GM18520 (cell line): ENCODE data around the gene OS9.
"Not testable (repeated sequence)": the region's sequence is repeated elsewhere in the genome, so short reads cannot be mapped to it uniquely, and the experiment has no call there.

Experiments
- ATAC-seq: cut with Tn5 transposase; IDR thresholded peaks from one replicate; pipeline ENCODE4 v1.9.1; 2021; ENCODE audit not compliant: unreplicated experiment

The OS9 gene, protein sequence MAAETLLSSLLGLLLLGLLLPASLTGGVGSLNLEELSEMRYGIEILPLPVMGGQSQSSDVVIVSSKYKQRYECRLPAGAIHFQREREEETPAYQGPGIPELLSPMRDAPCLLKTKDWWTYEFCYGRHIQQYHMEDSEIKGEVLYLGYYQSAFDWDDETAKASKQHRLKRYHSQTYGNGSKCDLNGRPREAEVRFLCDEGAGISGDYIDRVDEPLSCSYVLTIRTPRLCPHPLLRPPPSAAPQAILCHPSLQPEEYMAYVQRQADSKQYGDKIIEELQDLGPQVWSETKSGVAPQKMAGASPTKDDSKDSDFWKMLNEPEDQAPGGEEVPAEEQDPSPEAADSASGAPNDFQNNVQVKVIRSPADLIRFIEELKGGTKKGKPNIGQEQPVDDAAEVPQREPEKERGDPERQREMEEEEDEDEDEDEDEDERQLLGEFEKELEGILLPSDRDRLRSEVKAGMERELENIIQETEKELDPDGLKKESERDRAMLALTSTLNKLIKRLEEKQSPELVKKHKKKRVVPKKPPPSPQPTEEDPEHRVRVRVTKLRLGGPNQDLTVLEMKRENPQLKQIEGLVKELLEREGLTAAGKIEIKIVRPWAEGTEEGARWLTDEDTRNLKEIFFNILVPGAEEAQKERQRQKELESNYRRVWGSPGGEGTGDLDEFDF

DNA sequence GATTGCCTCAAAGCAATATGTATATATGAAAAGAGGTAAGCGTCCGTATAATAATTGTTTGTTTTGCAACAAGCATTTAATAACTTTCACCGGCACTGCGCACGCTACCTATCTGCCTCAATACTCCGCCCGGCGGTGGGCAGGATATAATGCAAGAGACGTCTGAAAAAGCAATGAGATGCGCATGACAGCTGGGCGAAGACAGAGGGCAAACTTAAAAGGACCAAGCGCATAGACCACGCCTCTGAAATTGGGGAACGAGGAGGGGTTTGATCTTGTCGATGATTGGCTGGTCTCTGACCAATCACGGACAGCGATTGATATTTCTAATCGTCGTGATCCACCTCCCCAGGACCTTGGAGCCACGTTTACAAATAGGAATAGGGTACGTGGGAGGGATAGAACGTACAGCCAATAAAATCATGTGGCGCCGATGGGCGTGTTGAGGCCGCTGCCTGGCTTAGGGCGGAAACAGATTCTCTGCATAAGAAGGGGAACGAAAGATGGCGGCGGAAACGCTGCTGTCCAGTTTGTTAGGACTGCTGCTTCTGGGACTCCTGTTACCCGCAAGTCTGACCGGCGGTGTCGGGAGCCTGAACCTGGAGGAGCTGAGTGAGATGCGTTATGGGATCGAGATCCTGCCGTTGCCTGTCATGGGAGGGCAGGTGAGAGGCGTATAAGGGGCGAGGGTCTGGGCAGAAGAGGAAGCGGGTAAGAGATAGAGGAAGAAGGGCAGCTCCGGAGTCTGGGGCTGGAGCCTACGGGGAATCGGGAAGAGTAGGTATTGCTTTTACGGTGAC lies at the start of gene OS9:
TSS of gene OS9 (plus strand) at position 474 of the 800 bp plus-strand sequence. CDS start at position 504, 30 bp downstream.
- peak; percentile 94 for ATAC-seq

DNA sequence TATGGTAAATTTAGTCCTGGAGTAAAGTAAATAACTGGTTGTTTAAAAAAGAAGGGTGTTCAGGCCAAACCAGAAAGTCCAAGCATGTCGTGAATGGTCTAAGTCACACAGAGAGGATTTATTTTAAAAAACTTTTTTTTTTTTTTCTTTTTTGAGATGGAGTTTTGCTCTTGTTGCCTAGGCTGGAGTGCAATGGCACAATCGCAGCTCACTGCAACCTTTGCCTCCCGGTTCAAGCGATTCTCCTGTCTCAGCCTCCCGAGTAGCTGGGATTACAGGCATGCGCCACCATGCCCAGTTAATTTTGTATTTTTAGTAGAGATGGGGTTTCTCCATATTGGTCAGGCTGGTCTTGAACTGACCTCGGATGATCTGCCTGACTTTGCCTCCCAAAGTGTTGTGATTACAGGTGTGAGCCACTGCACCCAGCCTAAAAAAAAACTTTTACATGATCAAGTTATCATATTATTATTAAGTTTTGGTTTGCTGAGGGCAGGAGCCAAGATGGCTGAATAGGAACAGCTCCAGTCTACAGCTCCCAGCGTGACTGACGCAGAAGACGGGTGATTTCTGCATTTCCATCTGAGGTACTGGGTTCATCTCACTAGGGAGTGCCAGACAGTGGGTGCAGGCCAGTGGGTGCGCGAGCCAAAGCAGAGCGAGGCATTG lies 47.8 kb upstream of the OS9 start:
- ATAC-seq = not testable (repeated sequence)

DNA sequence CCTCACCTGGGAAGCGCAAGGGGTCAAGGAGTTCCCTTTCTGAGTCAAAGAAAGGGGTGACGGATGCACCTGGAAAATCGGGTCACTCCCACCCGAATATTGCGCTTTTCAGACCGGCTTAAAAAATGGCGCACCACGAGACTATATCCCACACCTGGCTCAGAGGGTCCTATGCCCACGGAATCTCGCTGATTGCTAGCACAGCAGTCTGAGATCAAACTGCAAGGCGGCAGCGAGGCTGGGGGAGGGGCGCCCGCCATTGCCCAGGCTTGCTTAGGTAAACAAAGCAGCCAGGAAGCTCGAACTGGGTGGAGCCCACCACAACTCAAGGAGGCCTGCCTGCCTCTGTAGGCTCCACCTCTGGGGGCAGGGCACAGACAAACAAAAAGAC lies 47.3 kb upstream of the OS9 start:
- ATAC-seq = not testable (repeated sequence)

DNA sequence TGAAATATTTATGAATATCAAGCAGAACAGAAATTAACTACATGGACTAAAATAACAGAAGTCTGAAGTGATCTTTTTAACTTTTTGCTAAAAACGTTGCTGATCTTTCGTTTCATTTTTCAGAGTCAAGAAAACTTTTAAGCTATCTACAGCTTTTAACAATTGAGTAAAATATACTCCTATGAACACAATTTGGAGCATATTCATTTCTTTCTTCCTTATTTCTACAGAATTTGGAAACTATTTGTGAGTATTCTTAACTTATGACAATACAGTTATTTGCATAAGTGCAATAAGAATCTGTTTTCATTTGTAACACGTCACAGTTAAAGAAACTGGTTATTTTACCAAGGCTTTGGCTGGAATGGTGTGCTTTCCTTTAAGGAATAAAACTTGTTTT lies 39.9 kb upstream of the OS9 start:
- ATAC-seq = no peak

DNA sequence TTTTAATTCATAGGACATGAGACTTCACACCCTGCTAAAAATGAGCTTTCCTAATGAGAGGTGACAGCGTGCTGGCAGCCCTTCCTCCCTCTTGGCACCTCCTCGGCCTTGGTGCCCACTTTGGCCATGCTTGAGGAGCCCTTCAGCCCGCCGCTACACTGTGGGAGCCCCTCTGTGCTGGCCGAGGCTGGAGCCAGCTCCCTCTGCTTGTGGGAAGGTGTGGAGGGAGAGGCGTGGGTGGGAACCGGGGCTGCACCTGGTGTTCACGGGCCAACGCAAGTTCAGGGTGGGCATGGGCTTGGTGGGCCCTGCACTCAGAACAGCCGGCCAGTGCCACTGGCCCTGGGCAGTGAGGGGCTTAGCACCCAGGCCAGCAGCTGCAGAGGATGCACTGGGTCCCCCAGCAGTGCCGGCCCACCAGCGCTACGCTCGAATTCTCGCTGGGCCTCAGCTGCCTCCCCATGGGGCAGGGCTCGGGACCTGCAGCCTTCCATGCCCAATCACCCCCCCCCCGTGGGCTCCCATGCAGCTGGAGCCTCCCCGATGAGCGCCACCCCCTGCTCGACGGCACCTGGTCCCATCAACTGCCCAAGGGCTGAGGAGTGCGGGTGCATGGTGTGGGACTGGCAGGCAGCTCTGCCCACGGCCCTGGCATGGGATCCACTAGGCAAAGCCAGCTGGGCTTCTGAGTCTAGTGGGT lies 38.2 kb upstream of the OS9 start:
- ATAC-seq = no peak

DNA sequence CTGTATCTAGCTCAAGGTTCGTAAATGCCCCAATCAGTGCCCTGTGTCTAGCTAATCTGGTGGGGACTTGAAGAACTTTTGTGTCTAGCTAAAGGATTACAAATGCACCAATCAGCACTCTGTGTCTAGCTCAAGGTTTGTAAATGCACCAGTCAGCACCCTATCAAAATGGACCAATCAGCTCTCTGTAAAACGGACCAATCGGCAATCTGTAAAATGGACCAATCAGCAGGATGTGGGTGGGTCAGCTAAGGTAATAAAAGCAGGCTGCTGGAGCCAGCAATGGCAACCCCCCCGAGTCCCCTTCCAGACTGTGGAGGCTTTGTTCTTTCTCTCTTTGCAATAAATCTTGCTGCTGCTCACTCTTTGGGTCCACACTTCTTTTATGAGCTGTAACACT lies 37.5 kb upstream of the OS9 start:
- not testable (repeated sequence) for ATAC-seq

DNA sequence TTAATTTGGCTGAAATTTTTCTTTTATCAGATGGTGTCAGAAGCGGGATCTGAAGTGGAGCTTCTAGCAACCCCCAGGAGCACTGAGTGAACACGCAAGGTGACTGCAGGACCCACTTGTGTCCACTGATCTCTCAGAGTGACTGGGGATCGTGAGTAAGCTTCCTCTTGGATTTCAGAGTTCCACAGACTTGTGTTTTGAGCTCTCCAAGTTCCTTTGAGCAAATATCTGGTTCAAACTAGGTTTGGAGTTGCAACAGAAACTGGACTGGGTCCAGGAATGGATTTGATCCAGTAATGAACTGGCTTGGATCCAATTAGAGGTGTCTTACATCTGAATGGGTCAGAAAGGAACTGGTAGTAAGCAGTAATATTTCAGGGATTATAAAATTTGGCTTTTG lies 36.2 kb upstream of the OS9 start:
- no peak for ATAC-seq

DNA sequence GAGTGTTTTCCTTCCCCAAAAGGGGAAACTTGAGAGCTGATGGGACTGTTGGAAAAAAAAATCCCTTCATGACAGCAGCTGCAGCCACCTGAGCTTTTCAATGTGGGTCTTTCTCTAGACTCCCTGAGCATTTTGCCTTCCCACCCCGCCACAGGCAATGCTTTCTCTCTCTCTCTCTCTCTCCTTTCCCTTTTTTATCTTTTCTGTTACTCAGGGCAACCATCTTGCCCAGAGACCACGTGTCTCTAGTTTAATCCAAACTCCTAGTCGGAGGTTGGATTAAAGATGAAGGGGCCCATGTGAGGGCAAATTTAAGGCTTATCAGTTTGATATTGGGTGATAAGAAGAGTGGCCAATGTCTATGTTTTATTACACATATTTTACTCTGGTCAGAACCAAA lies 35.0 kb upstream of the OS9 start:
- ATAC-seq = no peak

DNA sequence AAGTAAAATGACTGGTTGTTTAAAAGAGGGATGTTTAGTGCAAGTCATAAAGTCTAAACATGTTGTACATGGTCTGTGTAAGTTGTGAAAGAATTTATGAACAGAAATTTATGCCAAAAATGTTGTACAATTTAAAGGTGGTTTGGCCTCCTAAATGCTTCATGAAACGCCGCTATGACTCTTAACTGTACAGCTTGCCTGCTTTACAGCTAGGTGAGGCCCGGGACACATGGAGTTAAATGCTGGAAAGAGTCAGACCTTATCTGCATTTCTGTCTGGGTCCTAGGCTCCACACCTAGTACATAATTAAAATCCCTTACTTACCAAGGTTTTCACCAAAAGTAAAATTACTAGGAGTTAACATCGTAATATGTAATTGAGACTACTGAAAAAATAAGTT lies 32.6 kb upstream of the OS9 start:
- ATAC-seq = no peak

DNA sequence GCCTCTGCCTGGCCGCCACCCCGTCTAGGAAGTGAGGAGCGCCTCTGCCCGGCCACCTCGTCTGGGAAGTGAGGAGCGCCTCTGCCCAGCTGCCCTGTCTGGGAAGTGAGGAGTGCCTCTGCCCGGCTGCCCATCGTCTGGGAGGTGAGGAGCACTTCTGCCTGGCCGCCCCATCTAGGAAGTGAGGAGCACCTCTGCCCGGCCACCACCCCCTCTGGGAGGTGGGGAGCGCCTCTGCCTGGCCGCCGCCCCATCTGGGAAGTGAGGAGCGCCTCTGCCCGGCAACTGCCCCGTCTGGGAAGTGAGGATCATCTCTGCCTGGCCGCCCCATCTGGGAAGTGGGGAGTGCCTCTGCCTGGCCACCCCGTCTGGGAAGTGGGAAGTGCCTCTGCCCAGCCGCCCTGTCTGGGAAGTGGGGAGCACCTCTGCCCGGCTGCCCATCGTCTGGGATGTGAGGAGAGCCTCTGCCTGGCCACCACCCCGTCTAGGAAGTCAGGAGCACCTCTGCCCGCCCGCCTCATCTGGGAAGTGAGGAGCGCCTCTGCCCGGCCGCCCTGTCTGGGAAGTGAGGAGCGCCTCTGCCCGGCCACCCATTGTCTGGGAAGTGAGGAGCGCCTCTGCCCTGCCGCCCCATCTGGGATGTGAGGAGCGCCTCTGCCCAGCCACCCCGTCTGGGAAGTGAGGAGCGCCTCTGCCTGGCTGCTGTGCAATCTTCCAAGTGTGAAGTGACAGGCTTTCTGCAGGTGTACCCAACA lies 28.7 kb upstream of the OS9 start:
- not testable (repeated sequence) for ATAC-seq

DNA sequence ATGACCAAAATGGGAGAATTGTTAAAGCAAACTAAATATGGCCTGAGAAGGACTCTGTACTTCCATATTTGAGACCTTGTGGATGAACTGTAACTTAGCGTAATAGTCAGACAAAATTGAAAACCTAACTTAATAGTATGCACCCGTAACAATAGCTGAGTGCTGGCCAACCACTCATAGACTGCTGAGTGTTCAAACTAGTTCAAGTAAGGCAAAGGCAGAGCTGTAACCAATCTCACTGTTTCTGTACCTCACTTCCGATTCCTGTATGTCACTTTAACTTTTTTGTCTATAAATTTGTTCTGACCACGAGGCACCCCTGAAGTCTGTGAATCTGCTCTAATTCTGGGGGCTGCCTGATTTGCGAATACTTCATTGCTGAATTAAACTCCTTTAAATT lies 27.0 kb upstream of the OS9 start:
- ATAC-seq = no peak

DNA sequence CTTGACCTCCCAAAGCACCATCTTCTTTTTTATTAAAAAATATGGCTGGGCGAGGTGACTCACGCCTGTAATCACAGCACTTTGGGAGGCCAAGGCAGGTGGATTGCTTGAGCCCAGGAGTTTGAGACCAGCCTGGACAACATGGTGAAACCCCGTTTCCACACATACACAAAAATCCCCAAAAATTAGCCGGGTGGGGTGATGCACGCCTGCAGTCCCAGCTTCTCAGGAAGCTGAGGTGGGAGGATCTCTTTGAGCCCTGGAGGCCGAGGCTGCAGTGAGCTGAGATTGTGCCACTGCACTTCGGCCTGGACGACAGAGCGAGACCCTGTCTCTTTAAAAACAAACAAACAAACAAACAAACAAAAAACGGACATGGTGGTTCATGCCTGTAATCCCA lies 24.2 kb upstream of the OS9 start:
- not testable (repeated sequence) for ATAC-seq

DNA sequence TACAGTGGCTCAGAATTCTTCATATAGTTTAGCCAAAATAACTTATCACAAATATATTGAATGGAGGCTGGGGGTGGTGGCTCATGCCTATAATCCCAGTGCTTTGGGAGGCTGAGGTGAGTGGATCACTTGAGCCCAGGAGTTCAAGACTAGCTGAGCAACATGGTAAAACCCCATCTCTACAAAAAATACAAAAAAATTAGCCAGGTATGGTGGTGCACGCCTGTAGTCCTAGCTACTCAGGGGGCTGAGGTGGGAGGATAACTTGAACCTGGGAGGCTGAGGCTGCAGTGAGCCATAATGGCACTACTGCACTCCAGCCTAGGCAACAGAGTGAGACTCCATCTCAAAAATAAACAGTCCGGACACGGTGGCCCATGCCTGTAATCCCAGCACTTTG lies 22.1 kb upstream of the OS9 start:
- ATAC-seq = not testable (repeated sequence)

DNA sequence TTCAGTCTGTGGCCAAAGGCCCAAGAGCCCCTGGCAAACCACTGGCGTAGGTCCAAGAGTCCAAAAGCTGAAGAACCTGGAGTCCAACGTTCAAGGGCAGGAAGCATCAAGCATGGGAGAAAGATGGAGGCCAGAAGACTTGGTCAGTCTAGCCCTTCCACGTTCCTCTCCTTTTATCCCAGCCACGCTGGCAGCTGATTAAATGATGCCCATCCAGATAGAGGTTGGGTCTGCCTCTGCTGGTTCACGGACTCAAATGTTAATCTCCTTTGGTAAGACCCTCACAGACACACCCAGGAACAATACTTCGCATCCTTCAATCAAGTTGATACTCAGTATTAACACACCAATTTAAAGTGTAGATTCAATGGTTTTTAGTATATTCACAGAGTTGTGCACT lies 21.1 kb upstream of the OS9 start:
- ATAC-seq = no peak

DNA sequence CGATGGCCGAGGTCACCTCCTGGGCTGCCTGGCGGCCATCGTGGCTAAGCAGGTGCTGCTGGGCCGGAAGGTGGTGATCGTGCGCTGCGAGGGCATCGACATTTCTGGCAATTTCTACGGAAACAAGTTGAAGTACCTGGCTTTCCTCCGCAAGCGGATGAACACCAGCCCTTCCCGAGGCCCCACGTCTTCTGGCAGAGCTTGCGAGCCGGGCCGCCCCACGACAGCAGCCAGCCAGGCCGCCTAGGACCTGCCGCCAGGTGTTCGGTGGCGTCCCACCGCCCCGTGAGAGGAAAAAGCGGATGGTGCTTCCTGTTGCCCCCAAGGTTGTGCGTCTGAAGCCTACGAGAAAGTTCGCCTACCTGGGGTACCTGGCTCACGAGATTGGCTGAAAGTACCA lies 19.2 kb upstream of the OS9 start:
- ATAC-seq = no peak

DNA sequence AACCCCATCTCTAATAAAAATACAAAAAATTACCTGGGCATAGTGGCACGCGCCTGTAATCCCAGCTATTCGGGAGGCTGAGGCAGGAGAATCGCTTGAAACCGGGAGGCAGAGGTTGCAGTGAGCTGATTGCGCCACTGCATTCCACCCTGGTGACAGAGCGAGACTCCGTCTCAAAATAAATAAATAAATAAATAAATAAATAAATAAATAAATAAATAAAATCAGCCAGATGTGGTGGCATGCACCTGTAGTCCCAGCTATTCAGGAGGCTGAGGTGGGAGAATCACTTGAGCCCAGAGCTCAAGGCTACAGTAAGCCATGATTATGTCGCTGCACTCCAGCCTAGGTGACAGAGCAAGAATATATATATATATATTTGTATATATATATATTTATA lies 16.0 kb upstream of the OS9 start:
- not testable (repeated sequence) for ATAC-seq

DNA sequence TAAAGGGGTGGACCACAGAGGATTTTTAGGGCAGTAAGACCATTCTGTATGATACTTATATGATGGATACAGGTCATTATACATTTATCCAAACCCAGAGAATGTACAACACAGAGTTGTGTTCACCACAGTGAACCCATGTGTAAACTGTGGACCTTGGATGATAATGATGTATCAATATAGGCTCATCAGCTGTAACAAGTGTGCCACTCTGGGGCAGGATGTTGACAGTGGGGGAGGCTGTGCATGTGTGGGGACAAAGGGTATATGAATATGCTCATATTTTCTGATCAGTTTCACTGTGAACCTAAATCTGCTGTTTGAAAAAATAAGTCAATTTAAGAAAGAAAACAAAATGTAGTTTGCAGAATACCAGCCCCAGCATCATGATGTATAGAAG lies 14.2 kb upstream of the OS9 start:
- ATAC-seq = no peak

DNA sequence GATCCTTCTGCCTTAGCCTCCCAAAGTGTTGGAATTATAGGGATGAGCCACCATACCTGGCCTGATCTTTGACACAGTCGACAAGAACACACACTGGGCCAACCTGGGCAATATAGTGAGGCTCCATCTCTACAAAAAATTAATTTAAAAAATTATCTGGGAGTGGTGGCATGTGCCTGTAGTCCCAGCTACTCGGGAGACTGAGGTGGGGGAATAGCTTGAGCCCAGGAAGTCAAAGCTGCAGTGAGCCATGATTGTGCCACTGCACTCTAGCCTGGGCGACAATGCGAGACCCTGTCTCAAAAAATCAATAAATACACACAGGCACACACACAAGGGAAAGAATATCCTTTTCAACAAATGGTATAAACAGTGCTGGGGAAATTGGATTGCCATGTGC lies 6.1 kb upstream of the OS9 start:
- ATAC-seq = no peak

DNA sequence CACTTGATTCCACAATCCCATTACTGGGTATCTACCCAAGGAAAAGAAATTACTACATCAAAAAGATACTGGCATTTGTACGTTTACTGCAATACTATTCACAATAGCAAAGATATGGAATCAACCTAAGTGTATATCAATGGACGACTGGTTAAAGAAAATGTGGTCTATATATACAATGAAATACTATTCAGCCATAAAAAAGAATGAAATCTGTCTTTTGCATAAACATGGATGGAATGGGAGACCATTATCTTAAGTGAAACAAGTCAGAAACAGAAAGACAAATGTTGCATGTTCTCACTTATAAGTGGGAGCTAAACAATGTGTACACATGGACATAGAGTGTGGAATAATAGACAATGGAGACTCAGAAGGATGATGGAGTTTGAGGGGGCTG lies 5.0 kb upstream of the OS9 start:
- ATAC-seq = no peak

DNA sequence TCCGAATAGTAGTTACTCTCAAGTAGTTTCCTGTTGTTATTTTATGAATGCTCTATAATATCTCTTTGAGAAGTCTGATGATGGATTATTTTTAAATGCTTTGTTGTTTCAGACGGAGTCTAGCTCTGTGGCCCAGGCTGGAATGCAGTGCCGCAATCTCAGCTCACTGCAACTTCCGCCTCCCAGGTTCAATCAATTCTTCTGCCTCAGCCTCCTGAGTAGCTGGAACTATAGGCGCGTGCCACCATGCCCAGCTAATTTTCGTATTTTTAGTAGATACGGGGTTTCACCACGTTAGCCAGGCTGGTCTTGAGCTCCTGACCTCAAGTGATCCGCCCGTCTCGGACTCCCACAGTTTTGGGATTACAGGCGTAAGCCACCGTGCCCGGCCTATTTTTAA lies 1.4 kb upstream of the OS9 start:
- no peak for ATAC-seq
